GM18868 (cell line): ENCODE results near the gene NF2.

ENCODE experiments used
- ATAC-seq: cut with Tn5 transposase; IDR thresholded peaks from one replicate; pipeline ENCODE4 v1.9.1; 2021; ENCODE audit warnings: mild to moderate bottlenecking, moderate library complexity; ENCODE audit not compliant: unreplicated experiment

The NF2 gene

GRCh38 chr22:29661336-29661735 lies 57.9 kb downstream of the NF2 start:
- no peak for ATAC-seq

GRCh38 chr22:29663180-29663821 lies 59.9 kb downstream of the NF2 start:
- no peak for ATAC-seq

DNA sequence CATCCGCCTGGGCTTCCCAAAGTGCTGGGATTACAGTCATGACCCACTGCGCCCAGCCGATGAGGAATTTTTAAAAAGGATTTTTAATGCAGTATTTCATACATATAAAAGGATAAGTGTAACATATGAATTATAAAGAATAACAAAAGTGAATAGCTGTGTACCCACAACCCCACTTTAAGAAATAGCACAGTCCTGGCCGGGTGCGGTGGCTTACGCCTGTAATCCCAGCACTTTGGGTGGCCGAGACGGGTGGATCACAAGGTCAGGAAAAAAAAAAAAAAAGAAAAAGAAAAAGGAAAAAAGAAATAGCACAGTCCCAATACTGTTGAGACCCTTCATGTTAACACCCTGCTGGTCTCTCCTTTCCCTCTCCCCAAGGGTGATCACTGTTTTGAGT lies 62.1 kb downstream of the NF2 start:
- ATAC-seq, result no peak

- ATAC-seq, result no peak
Measured at GRCh38 chr22:29668673-29669072, 65.2 kb downstream of the NF2 start.

DNA sequence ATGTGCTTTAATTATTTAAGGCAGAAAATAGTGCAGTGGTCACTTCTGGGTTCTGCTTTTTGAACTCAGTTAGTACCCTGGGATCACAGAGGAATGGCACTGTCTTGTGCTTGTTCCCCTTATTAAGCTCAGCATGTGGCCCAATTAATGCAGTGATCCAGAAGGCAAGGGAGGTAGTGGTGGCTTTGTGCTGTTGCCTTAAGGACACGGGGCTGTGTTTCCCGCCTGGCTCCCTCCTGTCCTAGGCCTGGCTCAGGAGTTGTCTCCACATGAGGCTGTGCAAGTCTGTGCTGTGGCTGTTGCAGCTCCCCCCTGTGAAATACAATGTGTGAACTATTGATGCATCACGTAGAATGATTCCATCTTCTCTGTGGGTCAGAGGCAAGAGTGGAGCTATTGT lies 67.2 kb downstream of the NF2 start:
- ATAC-seq, result no peak

DNA sequence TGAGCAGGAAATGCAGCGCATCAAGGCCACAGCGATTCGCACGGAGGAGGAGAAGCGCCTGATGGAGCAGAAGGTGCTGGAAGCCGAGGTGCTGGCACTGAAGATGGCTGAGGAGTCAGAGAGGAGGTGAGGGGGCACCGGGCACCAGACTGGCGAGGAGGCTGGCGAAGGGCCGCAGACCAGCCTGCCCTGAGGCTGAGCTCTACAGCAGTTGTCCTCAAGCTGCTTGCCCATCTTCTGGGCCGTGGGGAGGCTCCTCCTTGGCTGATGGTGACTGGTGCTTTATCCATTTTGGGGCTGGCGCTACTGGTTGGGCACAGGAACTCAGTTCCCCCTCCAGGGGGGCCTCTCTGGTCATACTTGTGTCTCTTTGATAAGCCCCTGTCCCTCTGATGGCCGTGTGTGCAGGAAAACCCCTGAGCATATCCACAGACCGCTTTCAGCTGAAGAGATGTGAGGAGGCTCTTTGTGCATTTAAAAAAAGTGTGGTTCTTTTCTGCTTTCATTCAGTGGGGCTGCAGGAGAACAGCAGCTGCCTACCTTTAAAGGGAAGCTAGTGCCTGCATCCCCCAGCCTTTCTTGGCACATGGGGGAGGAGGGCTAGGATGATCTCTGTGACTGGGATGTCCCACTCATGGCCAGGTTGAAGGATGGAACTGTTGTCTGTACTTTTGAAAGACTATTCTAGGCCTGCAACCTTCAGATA lies 70.1 kb downstream of the NF2 start:
- no peak for ATAC-seq

- ATAC-seq, result no peak
Measured at GRCh38 chr22:29674121-29674520, 70.7 kb downstream of the NF2 start.

DNA sequence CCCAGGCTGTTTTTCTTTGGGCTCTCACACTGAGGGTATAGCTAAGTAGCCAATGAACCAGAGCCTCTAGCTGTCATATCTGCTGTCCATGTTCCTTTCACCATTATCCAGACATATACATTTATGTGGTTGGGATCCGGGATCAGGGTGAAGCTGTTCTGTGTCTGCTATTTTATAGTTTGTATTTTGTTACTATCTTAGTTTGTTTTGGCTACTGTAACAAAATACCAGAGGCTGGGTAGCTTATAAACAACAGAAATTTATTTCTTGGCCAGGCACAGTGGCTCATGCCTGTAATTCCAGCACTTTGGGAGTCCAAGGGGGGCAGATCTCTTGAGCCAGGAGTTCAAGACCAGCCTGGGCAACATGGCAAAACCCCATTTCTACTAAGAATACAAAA lies 75.9 kb downstream of the NF2 start:
- no peak for ATAC-seq

DNA sequence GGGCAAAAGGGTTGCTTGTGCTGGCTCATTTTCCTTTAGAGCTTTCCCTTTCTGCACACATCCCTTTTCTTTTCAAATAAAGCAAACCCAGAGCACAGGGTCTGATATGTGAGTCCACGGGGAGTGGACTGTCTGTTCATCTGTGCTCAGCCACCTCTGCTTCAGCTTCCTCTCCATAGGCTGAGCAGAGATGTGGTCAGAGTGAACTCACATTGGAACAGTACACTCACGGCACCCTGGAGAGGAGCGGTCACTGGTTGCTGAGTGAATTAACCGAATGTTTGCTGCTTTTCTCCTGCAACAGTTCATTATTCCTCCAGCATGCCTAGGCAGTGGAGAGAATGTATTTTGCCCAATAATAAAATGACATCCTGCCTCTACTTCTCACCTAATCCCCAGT lies 80.1 kb downstream of the NF2 start:
- no peak for ATAC-seq

- no peak for ATAC-seq
Measured at GRCh38 chr22:29684244-29684643, 80.8 kb downstream of the NF2 start.

DNA sequence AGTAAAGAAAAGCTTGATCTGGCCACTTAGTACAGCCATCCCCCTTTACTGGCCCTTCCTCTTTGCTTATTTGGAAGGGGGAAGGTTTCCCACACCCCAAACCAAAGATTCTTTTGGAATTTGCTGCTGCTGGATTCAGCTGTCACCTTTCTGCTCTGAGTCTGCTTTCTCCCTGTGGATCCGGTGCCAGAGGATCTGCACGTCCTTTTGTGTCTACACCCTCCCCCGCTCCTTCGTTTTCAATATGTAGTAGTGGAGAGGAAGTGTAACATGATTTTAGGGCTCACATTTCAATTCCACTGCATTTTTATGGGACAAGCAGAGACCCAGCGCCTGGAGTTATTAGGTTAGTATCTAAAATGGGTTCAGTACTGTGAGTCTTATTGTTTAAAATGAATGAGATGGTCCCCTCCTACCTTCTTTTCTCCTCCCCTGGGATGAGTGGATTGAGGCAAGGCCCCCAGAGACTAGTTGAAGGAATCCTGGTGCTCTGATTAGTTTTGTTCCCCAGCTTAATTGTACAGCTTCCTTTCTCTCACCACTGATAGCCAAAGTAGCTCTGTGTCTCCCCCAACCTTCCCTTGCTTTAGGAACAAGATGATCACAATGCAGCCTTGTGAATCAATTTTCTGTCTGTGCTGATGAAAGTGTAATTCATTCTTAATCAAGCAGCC lies 85.9 kb downstream of the NF2 start:
- ATAC-seq, result no peak

DNA sequence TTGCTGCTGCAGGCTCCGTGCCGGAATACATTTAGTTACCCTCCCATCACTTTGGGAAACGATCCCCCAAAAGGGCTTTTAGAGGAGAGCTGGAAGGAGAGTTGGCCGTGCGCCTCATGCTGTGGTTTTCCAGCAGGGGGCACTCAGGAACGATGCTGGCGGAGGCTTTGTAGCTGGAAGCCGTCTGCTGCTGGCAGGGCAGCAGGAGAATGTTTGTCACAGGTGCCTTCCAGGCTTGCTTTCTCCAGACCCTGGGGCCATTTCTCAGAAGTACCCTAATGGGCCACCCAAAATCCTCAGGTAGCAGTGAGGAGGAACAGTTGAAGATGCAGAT lies 86.4 kb downstream of the NF2 start:
- no peak for ATAC-seq

DNA sequence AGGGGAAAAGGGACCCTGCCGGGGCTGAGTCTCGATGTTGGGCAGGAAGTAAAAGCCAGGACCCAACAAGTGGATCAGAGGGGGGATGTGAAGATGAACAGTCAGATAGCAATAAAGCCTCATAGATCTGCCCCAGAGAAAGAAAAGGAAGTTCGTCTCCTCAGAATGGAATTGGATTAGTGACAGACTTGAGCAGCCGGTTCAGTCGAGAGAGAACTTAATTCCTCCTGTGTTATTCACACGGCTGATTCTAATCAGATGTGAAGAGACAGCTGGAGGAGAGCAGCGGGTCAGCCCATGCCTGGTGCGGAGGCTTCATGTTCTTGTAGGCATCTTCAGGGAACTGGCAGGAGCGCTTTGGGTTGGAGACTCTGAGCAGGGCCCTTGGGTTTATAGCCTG lies 87.0 kb downstream of the NF2 start:
- ATAC-seq, result no peak

GRCh38 chr22:29691636-29692326 lies 88.3 kb downstream of the NF2 start:
- ATAC-seq, result no peak

- no peak for ATAC-seq
Measured at GRCh38 chr22:29692327-29692640, 88.9 kb downstream of the NF2 start.

GRCh38 chr22:29693161-29693560 lies 89.7 kb downstream of the NF2 start:
- no peak for ATAC-seq

DNA sequence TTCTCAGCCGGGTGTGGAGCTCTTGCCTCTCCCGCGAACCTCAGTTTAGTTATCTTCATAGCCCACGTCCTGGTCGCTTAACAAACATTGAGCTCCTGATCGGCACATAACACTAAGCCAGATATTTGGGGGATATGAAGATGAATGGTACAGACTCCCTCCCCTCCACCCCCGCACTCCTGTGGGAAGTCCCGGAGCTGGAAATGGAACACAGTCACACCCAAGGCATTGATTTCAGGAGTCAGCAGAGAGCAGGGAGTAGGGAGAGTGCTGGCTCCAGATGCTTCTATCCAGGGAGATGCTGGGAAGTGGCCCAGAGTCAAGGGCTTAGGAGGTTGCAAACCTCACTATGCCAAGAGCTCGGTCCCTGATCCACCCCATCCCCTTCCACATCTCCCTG lies 90.2 kb downstream of the NF2 start:
- no peak for ATAC-seq

GRCh38 chr22:29695129-29695926 lies 91.9 kb downstream of the NF2 start:
- no peak for ATAC-seq

- ATAC-seq, result no peak
Measured at GRCh38 chr22:29697853-29698598, 94.6 kb downstream of the NF2 start.

GRCh38 chr22:29700206-29700899 lies 96.9 kb downstream of the NF2 start:
- ATAC-seq, result no peak
